Endothelial cell of umbilical vein (primary cell): Measurements from ENCODE around the gene MEA1. TPM values are rescaled to one million over a fixed set of nuclear protein-coding genes. Genes with fewer than 3 reads are reported as not detected.

Experiments
- BruUV-seq: library from RNA; stranded (reverse); fragments of 400-500 nt; replicated peaks from 2 replicates; lab custom pipeline; 2021; lab: Mats Ljungman, UMichigan
- CTCF ChIA-PET: fragments of 300-600, 350-600 bp; sonication (Branson Sonifier 250); formaldehyde crosslinking; loops from one replicate; lab custom pipeline; 2021; ENCODE audit warnings: antibody characterized with exemption, inconsistent platforms; lab: Charles Lee
- POLR2A ChIA-PET: fragments of 300-600, 350-600 bp; sonication (Branson Sonifier 250); formaldehyde crosslinking; loops from one replicate; lab custom pipeline; 2021; ENCODE audit warnings: antibody characterized with exemption, inconsistent platforms; lab: Charles Lee
- DNase-seq: peaks from one replicate; pipeline ENCODE4 v3.0.0-alpha.2; 2011; ENCODE audit warnings: low read depth, low spot score
- FAIRE-seq: peaks from 2 replicates; lab custom pipeline; 2011; peaks lifted over from hg19 to GRCh38; lab: Jason Lieb, UNC
- H2AFZ ChIP-seq: 2 replicates; pipeline ENCODE4 v1.6.0; 2012; ENCODE audit warnings: low read depth, low read length, control low read depth, inconsistent platforms
- H3K27ac ChIP-seq: 2 replicates; pipeline ENCODE4 v1.5.1; 2011; ENCODE audit warnings: low read depth, mild to moderate bottlenecking, control low read depth, low read length, moderate library complexity; ENCODE audit not compliant: insufficient read depth
- H3K27me3 ChIP-seq, 2 experiments: 2 replicates each; pipeline versions ENCODE4 v1.6.0 to v1.6.1; 2011; ENCODE audit warnings: low read length in 2 of 2, mixed read lengths in 1 of 2; ENCODE audit not compliant: control insufficient read depth in 2 of 2, insufficient read depth in 2 of 2
- H3K36me3 ChIP-seq, 2 experiments: 2 replicates in 1 of 2; 3 replicates in 1 of 2; pipeline ENCODE4 v1.5.1; 2011; ENCODE audit warnings: low read length in 2 of 2, mild to moderate bottlenecking in 1 of 2, moderate library complexity in 1 of 2; ENCODE audit not compliant: control insufficient read depth in 2 of 2, insufficient read depth in 2 of 2; ENCODE audit errors: extremely low read depth in 1 of 2
- H3K4me1 ChIP-seq: 3 replicates; pipeline ENCODE4 v1.5.1; 2011; ENCODE audit warnings: mild to moderate bottlenecking, low read length; ENCODE audit not compliant: control insufficient read depth, insufficient read depth; ENCODE audit errors: extremely low read depth
- H3K4me2 ChIP-seq: 2 replicates; pipeline ENCODE4 v1.6.1; 2011; ENCODE audit warnings: low read length, control low read depth, mixed read lengths; ENCODE audit not compliant: insufficient read depth
- H3K4me3 ChIP-seq, 3 experiments: fragments of 200-600 bp in 1 of 3; sonication (generic), shearing (Covaris generic) in 1 of 3; replicated peaks in 1 of 3; 2 replicates each; pipeline ENCODE4 v1.5.1; 2011 to 2016; ENCODE audit warnings: control low read depth in 3 of 3, low read length in 3 of 3, mild to moderate bottlenecking in 2 of 3, inconsistent platforms in 1 of 3, low read depth in 1 of 3, moderate library complexity in 1 of 3; ENCODE audit not compliant: insufficient read depth in 1 of 3
- H3K79me2 ChIP-seq: 2 replicates; pipeline ENCODE4 v1.6.0; 2012; ENCODE audit warnings: low read length, inconsistent platforms; ENCODE audit not compliant: control insufficient read depth, insufficient read depth
- H3K9ac ChIP-seq: replicated peaks from 2 replicates; pipeline ENCODE3; 2011; ENCODE audit warnings: low read length, control low read depth; ENCODE audit not compliant: insufficient read depth; ENCODE audit errors: extremely low read depth
- H3K9me1 ChIP-seq: replicated peaks from 3 replicates; pipeline ENCODE4 v1.6.0; 2011; ENCODE audit warnings: mild to moderate bottlenecking, low read length; ENCODE audit not compliant: control insufficient read depth, insufficient read depth; ENCODE audit errors: extremely low read depth
- H3K9me3 ChIP-seq: replicated peaks from 2 replicates; pipeline ENCODE4 v1.5.1; 2012; ENCODE audit warnings: low read length, inconsistent platforms; ENCODE audit not compliant: control insufficient read depth, insufficient read depth
- H4K20me1 ChIP-seq: replicated peaks from 2 replicates; pipeline ENCODE3; 2011; ENCODE audit warnings: mild to moderate bottlenecking, low read length; ENCODE audit not compliant: control insufficient read depth, insufficient read depth; ENCODE audit errors: extremely low read depth
- CTCF ChIP-seq, 2 donors: IDR thresholded peaks; 1 replicate in 1 of 2; 2 replicates in 1 of 2; pipeline ENCODE4 v1.5.1; 2011; ENCODE audit warnings: low read length in 2 of 2, mild to moderate bottlenecking in 2 of 2, moderate library complexity in 2 of 2, control low read depth in 1 of 2, inconsistent platforms in 1 of 2, low read depth in 1 of 2; ENCODE audit not compliant: insufficient read depth in 1 of 2; ENCODE audit errors: extremely low read depth in 1 of 2
- EZH2 ChIP-seq: IDR thresholded peaks from 2 replicates; pipeline ENCODE4 v1.6.1; 2012; ENCODE audit warnings: borderline replicate concordance, low read depth, mild to moderate bottlenecking, moderate library complexity, low read length, inconsistent platforms; ENCODE audit not compliant: severe bottlenecking
- FOS ChIP-seq: IDR thresholded peaks from 2 replicates; pipeline ENCODE4 v1.6.1; 2011; ENCODE audit warnings: mild to moderate bottlenecking, low read length, moderate library complexity, borderline replicate concordance; ENCODE audit not compliant: insufficient read depth
- GATA2 ChIP-seq: IDR thresholded peaks from 2 replicates; pipeline ENCODE4 v1.7.0; 2011; ENCODE audit warnings: low read depth, mild to moderate bottlenecking, moderate library complexity, mixed read lengths, low read length; ENCODE audit not compliant: insufficient read length, insufficient read depth
- JUN ChIP-seq: IDR thresholded peaks from 2 replicates; pipeline ENCODE4 v1.6.1; 2011; ENCODE audit warnings: borderline replicate concordance, low read depth; ENCODE audit not compliant: insufficient read length, insufficient read depth
- MAX ChIP-seq: IDR thresholded peaks from 2 replicates; pipeline ENCODE4 v1.6.1; 2011; ENCODE audit not compliant: insufficient read depth, insufficient read length
- MYC ChIP-seq: IDR thresholded peaks from one replicate; pipeline ENCODE4 v1.6.1; 2011; ENCODE audit warnings: mild to moderate bottlenecking, low read depth, low read length
- POLR2A ChIP-seq: IDR thresholded peaks from 2 replicates; pipeline ENCODE4 v1.6.1; 2012; ENCODE audit warnings: low read depth, mild to moderate bottlenecking, control low read depth, low read length
- POLR2AphosphoS5 ChIP-seq: IDR thresholded peaks from 2 replicates; pipeline ENCODE4 v1.6.1; 2012; ENCODE audit warnings: low read depth, mild to moderate bottlenecking, control low read depth, low read length, moderate library complexity; ENCODE audit not compliant: insufficient read depth
- dilution Hi-C: fragments of 300-500 bp; cut with MboI; formaldehyde crosslinking; loops from one replicate; pipeline ENCODE4 v1.15.0; 2019; ENCODE audit warnings: low sequenced_read_pairs; ENCODE audit not compliant: extremely low pct_ligation_motif_present
- intact Hi-C: fragments of 100-400 bp; cut with micrococcal nuclease; formaldehyde crosslinking; loops from one replicate; pipeline ENCODE4 v1.10.0; 2022
- polyA plus RNA-seq, 4 experiments: library from polyadenylated mRNA; depleted of rRNA in 3 of 4; stranded (reverse) in 3 of 4; unstranded in 1 of 4; fragments of >200 nt; gene quantifications; 2 replicates each; pipeline versions ENCODE4 v1.2.1 to v1.2.3, GENCODE V29; 2011 to 2012; ENCODE audit warnings: missing spikeins in 1 of 4
- total RNA-seq: library from RNA; stranded (reverse); gene quantifications from 2 replicates; pipeline ENCODE4 v1.2.3, GENCODE V29; 2021

The MEA1 gene
- total and polyA plus RNA-seq, 2 donors (not counting 3 experiments of a cell fraction or from before 2014, with no cell fraction given) = 62.5 to 69.5 TPM

DNA sequence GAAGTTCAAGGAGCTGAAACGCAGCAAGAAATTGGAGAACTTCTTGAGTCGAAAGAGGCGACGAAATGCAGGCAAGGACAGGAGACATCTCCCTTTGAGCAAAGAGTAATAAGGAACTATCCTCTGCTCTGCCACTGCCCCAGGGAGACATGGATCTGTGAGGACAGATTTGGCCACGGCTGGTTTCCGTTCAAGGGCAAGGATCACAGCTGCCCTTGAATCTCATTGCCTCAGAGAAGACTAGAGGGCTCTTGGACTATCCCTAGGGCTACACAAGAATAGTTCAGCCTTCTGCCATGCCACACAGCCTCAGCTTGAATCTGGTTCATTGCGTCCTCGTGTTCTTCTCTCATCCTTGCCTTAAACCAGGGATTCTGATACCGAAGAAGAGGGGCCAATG is 15.4 kb upstream of the MEA1 start:
- intact Hi-C loops = no loop called here
- Histone ChIP-seq H3K4me3 (no peak overlapping the region), H3K9me1 (no peaks in the 10 kb centered on the region), H4K20me1 (no peaks in the 10 kb centered on the region), H3K27ac (no peak overlapping the region), H3K27me3 (no peaks in the 10 kb centered on the region), H3K36me3 (peaks cover 18 to 35% of the 10 kb centered on the region in 2 experiments), H3K4me1 (no peaks in the 10 kb centered on the region), H3K9me3 (no peaks in the 10 kb centered on the region), H3K4me2 (no peak overlapping the region), H3K9ac (no peak overlapping the region), H2AFZ (no peak overlapping the region), H3K79me2 (peaks cover 9% of the 10 kb centered on the region)
- CTCF ChIA-PET = interaction anchor here (0.8 kb wide), 1 partner anchor 114 kb away, joined by 3 read pairs; no protein-coding TSS in a partner anchor
- no peak for DNase-seq
- TF ChIP-seq FOS (no peak), EZH2 (no peak), POLR2A (no peak), MAX (no peak), JUN (no peak), CTCF (IDR thresholded peaks at IDR 0.05; ENCODE audit: extremely low read depth in 1 of 2, insufficient read depth in 1 of 2, low read depth in 1 of 2, low read length in 2 of 2) (no peak), GATA2 (no peak), MYC (no peak), POLR2AphosphoS5 (no peak)
- no TSS peak for BruUV-seq
- dilution Hi-C loops = no loop called here
- FAIRE-seq = no peak
- POLR2A ChIA-PET = no interaction called here
